CD14-positive monocyte (primary cell): ENCODE data around the gene RMC1. TPM values are rescaled to one million over a fixed set of nuclear protein-coding genes. Genes with fewer than 3 reads are reported as not detected.
"Not testable (repeated sequence)": the region's sequence is repeated elsewhere in the genome, so short reads cannot be mapped to it uniquely, and the experiment has no call there.

Experiments used
- DNase-seq, 3 donors: peaks; one replicate each; pipeline ENCODE4 v3.0.0-alpha.2; 2011 to 2022
- H2AFZ ChIP-seq: 2 replicates; pipeline ENCODE4 v1.6.0; 2012; ENCODE audit warnings: mild to moderate bottlenecking, low read depth, low read length, inconsistent platforms; ENCODE audit not compliant: insufficient read depth, poor library complexity, severe bottlenecking
- H3K27ac ChIP-seq, 2 donors: 1 replicate in 1 of 2; 2 replicates in 1 of 2; pipeline ENCODE4 v1.5.1; 2012 to 2013; ENCODE audit warnings: low read length in 2 of 2, control low read depth in 1 of 2, inconsistent platforms in 1 of 2, low read depth in 1 of 2, mild to moderate bottlenecking in 1 of 2
- H3K27me3 ChIP-seq, 2 donors: one replicate each; pipeline versions ENCODE4 v1.6.0 to v1.6.1; 2011 to 2013; ENCODE audit warnings: low read length in 2 of 2; ENCODE audit not compliant: control insufficient read depth in 2 of 2, insufficient read depth in 2 of 2
- H3K36me3 ChIP-seq, 2 donors: replicated peaks in 1 of 2; 1 replicate in 1 of 2; 2 replicates in 1 of 2; pipeline versions ENCODE4 v1.5.1 to v1.6.1; 2012 to 2013; ENCODE audit warnings: low read length in 2 of 2, control low read depth in 1 of 2, inconsistent platforms in 1 of 2, mild to moderate bottlenecking in 1 of 2; ENCODE audit not compliant: insufficient read depth in 2 of 2, control insufficient read depth in 1 of 2
- H3K4me1 ChIP-seq, 2 donors: 1 replicate in 1 of 2; 2 replicates in 1 of 2; pipeline versions ENCODE4 v1.5.1 to v1.6.1; 2012 to 2013; ENCODE audit warnings: low read length in 2 of 2, control low read depth in 1 of 2, inconsistent platforms in 1 of 2, mild to moderate bottlenecking in 1 of 2, moderate library complexity in 1 of 2; ENCODE audit not compliant: insufficient read depth in 2 of 2, control insufficient read depth in 1 of 2
- H3K4me2 ChIP-seq: replicated peaks from 2 replicates; pipeline ENCODE3; 2012; ENCODE audit warnings: low read length, moderate library complexity, mild to moderate bottlenecking; ENCODE audit not compliant: poor library complexity, severe bottlenecking; ENCODE audit errors: extremely low read depth
- H3K4me3 ChIP-seq, 3 experiments: fragments of 200-600 bp in 1 of 3; sonication (generic) in 1 of 3; replicated peaks in 1 of 3; 1 replicate in 2 of 3; 2 replicates in 1 of 3; pipeline ENCODE4 v1.5.1; 2011 to 2013; ENCODE audit warnings: low read length in 3 of 3, mild to moderate bottlenecking in 3 of 3, control low read depth in 2 of 3, low read depth in 2 of 3, inconsistent platforms in 1 of 3, moderate library complexity in 1 of 3
- H3K79me2 ChIP-seq: 2 replicates; pipeline ENCODE4 v1.6.0; 2012; ENCODE audit warnings: mild to moderate bottlenecking, control low read depth, inconsistent platforms, low read length, moderate library complexity; ENCODE audit not compliant: insufficient read depth
- H3K9ac ChIP-seq: 2 replicates; pipeline ENCODE4 v1.6.0; 2017; ENCODE audit warnings: low read length, mild to moderate bottlenecking; ENCODE audit not compliant: insufficient read depth, poor library complexity, severe bottlenecking
- H3K9me3 ChIP-seq, 2 donors: replicated peaks in 1 of 2; 1 replicate in 1 of 2; 2 replicates in 1 of 2; pipeline versions ENCODE4 v1.5.1 to v1.6.1; 2012 to 2013; ENCODE audit warnings: low read length in 2 of 2, control low read depth in 1 of 2; ENCODE audit not compliant: control insufficient read depth in 1 of 2, insufficient read depth in 1 of 2
- H4K20me1 ChIP-seq: 2 replicates; pipeline ENCODE4 v1.6.0; 2012; ENCODE audit warnings: mild to moderate bottlenecking, low read length, control low read depth, moderate library complexity; ENCODE audit not compliant: insufficient read depth
- H3K27ac Mint-ChIP-seq, 7 donors: one replicate each; pipeline ENCODE4 v1.8.0; 2020; ENCODE audit warnings: mild to moderate bottlenecking in 7 of 7, mixed read lengths in 7 of 7, moderate library complexity in 6 of 7, inconsistent platforms in 2 of 7
- H3K27me3 Mint-ChIP-seq, 3 donors: one replicate each; pipeline ENCODE4 v1.8.0; 2021 to 2022; ENCODE audit warnings: low read depth in 3 of 3, mild to moderate bottlenecking in 3 of 3, mixed read lengths in 3 of 3, moderate library complexity in 3 of 3, inconsistent platforms in 1 of 3
- H3K36me3 Mint-ChIP-seq, 2 donors: one replicate each; pipeline ENCODE4 v1.8.0; 2020; ENCODE audit warnings: mixed read lengths in 2 of 2, inconsistent platforms in 1 of 2, mild to moderate bottlenecking in 1 of 2
- H3K4me1 Mint-ChIP-seq: one replicate; pipeline ENCODE4 v1.8.0; 2020; ENCODE audit warnings: mild to moderate bottlenecking, mixed read lengths
- H3K4me3 Mint-ChIP-seq, 2 donors: one replicate each; pipeline ENCODE4 v1.8.0; 2020; ENCODE audit warnings: mild to moderate bottlenecking in 2 of 2, mixed read lengths in 2 of 2, moderate library complexity in 1 of 2
- H3K9me3 Mint-ChIP-seq, 7 donors: one replicate each; pipeline ENCODE4 v1.8.0; 2020 to 2022; ENCODE audit warnings: mixed read lengths in 7 of 7, mild to moderate bottlenecking in 6 of 7, moderate library complexity in 6 of 7, inconsistent platforms in 2 of 7
- WGBS: methylation state at CpG from one replicate; pipeline ENCODE4 v1.1.5; 2013; ENCODE audit warnings: missing lambda C conversion rate; ENCODE audit not compliant: insufficient coverage; 5-methylcytosine and 5-hydroxymethylcytosine counted together
- intact Hi-C, 2 donors: fragments of 100-400 bp; cut with micrococcal nuclease; formaldehyde crosslinking; loops; one replicate each; pipeline versions ENCODE4 v1.15.0 to v1.15.1; 2023
- polyA plus RNA-seq, 3 donors: library from polyadenylated mRNA; depleted of rRNA in 1 of 3; unstranded in 2 of 3; stranded (reverse) in 1 of 3; fragments of 300-500 nt in 2 of 3; fragments of >200 nt in 1 of 3; fragmentation: Illumina TruSeq in 2 of 3; gene quantifications; 1 replicate in 2 of 3; 2 replicates in 1 of 3; pipeline ENCODE4 v1.2.3, GENCODE V29; 2012 to 2021
- TF ChIP-seq, protein P1 (sequence below): fragments of 200-600 bp; IDR thresholded peaks from one replicate; pipeline ENCODE4 v1.8.0; 2022; ENCODE audit warnings: antibody characterized with exemption, mild to moderate bottlenecking

RMC1 gene
- polyA plus RNA-seq, 3 donors: 21.9 to 70.8 (median 30.1) TPM

DNA sequence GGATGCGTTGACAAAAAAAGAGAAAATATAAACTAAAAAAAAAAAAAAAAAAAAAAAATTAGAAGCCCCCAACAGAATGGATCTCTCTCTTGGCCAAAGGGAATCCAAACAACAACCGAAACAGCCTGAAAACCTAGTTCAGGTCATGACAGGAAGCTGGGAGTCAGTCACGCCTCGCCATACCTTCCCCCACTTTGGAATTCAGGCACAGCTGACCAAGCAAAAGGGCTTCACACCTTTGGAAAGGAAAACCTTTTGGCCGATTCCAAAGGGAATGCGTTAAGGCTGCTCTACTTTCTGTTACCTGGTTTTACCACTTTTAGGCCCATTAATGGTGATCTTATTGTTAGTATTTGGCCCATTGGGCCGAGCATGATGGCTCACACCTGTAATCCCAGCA lies 17.9 kb upstream of the RMC1 start:
- Histone ChIP-seq H3K4me3 (no peak overlapping the region), H3K79me2 (no peaks in the 10 kb centered on the region), H2AFZ (no peak overlapping the region), H3K27me3 (no peaks in the 10 kb centered on the region), H3K9ac (no peak overlapping the region), H3K4me2 (no peak overlapping the region), H3K4me1 (peaks cover 12 to 20% of the 10 kb centered on the region in 2 donors), H4K20me1 (peaks cover 10% of the 10 kb centered on the region), H3K36me3 (peaks cover 24 to 31% of the 10 kb centered on the region in 2 donors), H3K27ac (no peak overlapping the region), H3K9me3 (no peaks in the 10 kb centered on the region)
- 100% methylated on average over 2 of the region's 7 CpGs for WGBS
- peaks cover 28% of the 10 kb centered on the region for H3K4me1 Mint-ChIP-seq
- no peak for DNase-seq
- H3K9me3 Mint-ChIP-seq: peaks cover 0 to 1% (median 0%) of the 10 kb centered on the region in 7 donors
- H3K36me3 Mint-ChIP-seq: peaks cover 27 to 30% of the 10 kb centered on the region in 2 donors
- H3K27ac Mint-ChIP-seq: no peak overlapping the region
- TF ChIP-seq, protein P1, sequence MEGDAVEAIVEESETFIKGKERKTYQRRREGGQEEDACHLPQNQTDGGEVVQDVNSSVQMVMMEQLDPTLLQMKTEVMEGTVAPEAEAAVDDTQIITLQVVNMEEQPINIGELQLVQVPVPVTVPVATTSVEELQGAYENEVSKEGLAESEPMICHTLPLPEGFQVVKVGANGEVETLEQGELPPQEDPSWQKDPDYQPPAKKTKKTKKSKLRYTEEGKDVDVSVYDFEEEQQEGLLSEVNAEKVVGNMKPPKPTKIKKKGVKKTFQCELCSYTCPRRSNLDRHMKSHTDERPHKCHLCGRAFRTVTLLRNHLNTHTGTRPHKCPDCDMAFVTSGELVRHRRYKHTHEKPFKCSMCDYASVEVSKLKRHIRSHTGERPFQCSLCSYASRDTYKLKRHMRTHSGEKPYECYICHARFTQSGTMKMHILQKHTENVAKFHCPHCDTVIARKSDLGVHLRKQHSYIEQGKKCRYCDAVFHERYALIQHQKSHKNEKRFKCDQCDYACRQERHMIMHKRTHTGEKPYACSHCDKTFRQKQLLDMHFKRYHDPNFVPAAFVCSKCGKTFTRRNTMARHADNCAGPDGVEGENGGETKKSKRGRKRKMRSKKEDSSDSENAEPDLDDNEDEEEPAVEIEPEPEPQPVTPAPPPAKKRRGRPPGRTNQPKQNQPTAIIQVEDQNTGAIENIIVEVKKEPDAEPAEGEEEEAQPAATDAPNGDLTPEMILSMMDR: no peak
- H3K4me3 Mint-ChIP-seq: no peak overlapping the region
- intact Hi-C loops: no loop called here
- H3K27me3 Mint-ChIP-seq: no peaks in the 10 kb centered on the region

DNA sequence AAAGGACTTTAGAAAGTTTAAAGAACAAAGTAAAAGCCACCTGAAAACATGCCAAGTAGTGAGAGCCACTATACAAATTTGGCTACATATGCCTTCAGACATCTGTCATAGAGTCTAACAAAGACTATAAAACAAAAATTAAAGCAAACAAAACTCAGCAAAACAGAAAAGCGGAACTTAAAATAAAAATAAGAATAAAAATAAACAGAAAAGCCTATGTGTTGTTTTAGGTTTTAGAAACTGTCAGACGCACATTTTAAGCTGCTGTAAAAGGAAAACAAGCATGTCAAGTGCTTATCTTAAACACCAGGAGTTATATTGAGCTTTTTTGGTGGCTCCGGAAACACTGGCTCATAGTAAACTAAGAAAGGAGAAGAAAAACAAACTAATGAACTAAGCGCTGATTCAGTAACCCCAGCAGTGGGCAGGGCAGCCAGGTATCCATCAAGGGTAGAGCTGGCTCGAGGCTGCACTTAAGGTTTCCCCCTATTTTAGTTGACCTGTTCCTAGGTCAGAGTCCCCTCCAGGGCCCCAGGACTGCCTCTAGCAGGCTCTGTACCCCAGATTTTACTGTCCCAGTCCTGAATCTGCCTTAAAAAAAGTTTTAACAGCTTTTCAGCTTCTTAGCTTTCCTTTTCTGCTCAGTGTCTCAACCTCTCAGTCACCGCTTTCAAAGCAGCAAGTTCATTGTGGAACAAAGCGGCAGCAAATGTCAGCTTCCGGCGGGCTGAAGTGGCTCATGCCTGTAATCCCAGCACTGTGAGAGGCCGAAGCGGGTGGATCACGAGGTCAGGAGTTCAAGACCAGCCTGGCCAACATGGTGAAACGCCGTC lies 15.4 kb upstream of the RMC1 start:
- 3% methylated on average over 8 of the region's 14 CpGs for WGBS
- H4K20me1 ChIP-seq: no peaks in the 10 kb centered on the region
- H3K4me3 Mint-ChIP-seq: peak overlapping the region; percentile 75 to 87
- H3K27me3 ChIP-seq: no peaks in the 10 kb centered on the region
- peaks cover 5 to 6% of the 10 kb centered on the region in 2 donors for H3K36me3 ChIP-seq
- H3K4me1 Mint-ChIP-seq: peaks cover 27% of the 10 kb centered on the region
- H3K9me3 Mint-ChIP-seq: peaks cover 0 to 6% (median 3%) of the 10 kb centered on the region in 7 donors
- TF ChIP-seq, protein P1: no peak
- no peaks in the 10 kb centered on the region for H3K79me2 ChIP-seq
- H3K27me3 Mint-ChIP-seq: no peaks in the 10 kb centered on the region
- intact Hi-C loops: no loop called here
- peak; percentile 52 to 57 (median 53) for DNase-seq
- H3K4me1 ChIP-seq: peaks cover 11 to 20% of the 10 kb centered on the region in 2 donors
- H3K27ac ChIP-seq: peak overlapping the region; percentile 65 to 77
- H3K9ac ChIP-seq: peak overlapping the region; percentile 34
- H2AFZ ChIP-seq: peak overlapping the region; percentile 70
- H3K27ac Mint-ChIP-seq: peak overlapping the region; percentile 87 to 96 (median 93)
- peaks cover 7 to 8% of the 10 kb centered on the region in 2 donors for H3K36me3 Mint-ChIP-seq
- no peaks in the 10 kb centered on the region for H3K9me3 ChIP-seq
- peak overlapping the region; percentile 87 for H3K4me2 ChIP-seq
- peak overlapping the region; percentile 6 to 69 (median 45) for H3K4me3 ChIP-seq

DNA sequence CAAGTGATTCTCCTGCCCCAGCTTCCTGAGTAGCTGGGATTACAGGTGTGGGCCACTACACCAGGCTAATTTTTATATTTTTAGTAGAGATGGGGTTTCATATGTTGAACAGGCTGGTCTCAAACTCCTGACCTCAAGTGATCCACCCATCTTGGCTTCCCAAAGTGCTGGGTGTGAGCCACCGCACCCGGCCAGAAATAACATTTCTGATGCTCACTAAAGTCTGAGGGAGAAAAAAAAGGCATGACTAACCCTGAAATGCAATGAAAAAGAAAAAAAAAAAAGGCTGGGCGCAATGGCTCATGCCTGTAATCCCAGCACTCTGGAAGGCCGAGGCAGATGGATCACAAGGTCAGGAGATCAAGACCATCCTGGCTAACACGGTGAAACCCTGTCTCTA lies 13.7 kb upstream of the RMC1 start:
- intact Hi-C loops, H3K27me3 Mint-ChIP-seq, H3K4me3 Mint-ChIP-seq: not testable (repeated sequence)

More for the DNA sequence above, 13.7 kb upstream of the RMC1 start:
- not testable (repeated sequence) for H3K4me3 ChIP-seq, H3K27ac Mint-ChIP-seq, H3K27me3 ChIP-seq, H2AFZ ChIP-seq, H3K36me3 Mint-ChIP-seq, H3K79me2 ChIP-seq, H3K9me3 ChIP-seq, H3K9me3 Mint-ChIP-seq, H3K36me3 ChIP-seq, H4K20me1 ChIP-seq, H3K27ac ChIP-seq, H3K9ac ChIP-seq, DNase-seq, H3K4me2 ChIP-seq
- peaks cover 11 to 20% of the 10 kb centered on the region in 2 donors for H3K4me1 ChIP-seq
- WGBS: 100% methylated on average over 1 of the region's 5 CpGs
- H3K4me1 Mint-ChIP-seq: peaks cover 27% of the 10 kb centered on the region
